ENCODE measurements around the gene OLFM1. TPM values are rescaled to one million over a fixed set of nuclear protein-coding genes. Genes with fewer than 3 reads are reported as not detected.

The OLFM1 gene
- total and polyA plus RNA-seq, 4 donors, result 2.0 to 5.9 (median 4.4) TPM

GRCh38 chr9:135049460-135049859 is 38.0 kb upstream of the OLFM1 start:
- no peak overlapping the region for H3K27ac ChIP-seq (ENCODE audit: low read depth in 1 of 2, low read length in 2 of 2)
- DNase-seq (ENCODE audit: low spot score), result no peak
- no peak overlapping the region for H3K9ac ChIP-seq (ENCODE audit: low read depth in 1 of 2, low read length in 2 of 2)
- no peak overlapping the region for H3K4me3 ChIP-seq (ENCODE audit: low read depth in 1 of 3, low read length in 3 of 3)
- 60% methylated on average over 7 of the region's 7 CpGs for WGBS
- H3K9me3 ChIP-seq (ENCODE audit: control insufficient read depth in 4 of 4, low read length in 3 of 4), result peaks cover 0 to 4% (median 1%) of the 10 kb centered on the region in 4 donors
- H3K36me3 ChIP-seq (ENCODE audit: control insufficient read depth in 4 of 4, insufficient read depth in 3 of 4, low read depth in 1 of 4, low read length in 3 of 4), result no peaks in the 10 kb centered on the region
- no peaks in the 10 kb centered on the region for H3K27me3 ChIP-seq (ENCODE audit: control insufficient read depth in 4 of 4, insufficient read depth in 4 of 4, low read length in 3 of 4)
- no peaks in the 10 kb centered on the region for H3K4me1 ChIP-seq (ENCODE audit: control insufficient read depth in 4 of 4, insufficient read depth in 4 of 4, low read length in 3 of 4)
- TF ChIP-seq, protein P1, sequence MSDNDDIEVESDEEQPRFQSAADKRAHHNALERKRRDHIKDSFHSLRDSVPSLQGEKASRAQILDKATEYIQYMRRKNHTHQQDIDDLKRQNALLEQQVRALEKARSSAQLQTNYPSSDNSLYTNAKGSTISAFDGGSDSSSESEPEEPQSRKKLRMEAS (IDR thresholded peaks at IDR 0.05), result no peak
- TF ChIP-seq RXRA (IDR thresholded peaks at IDR 0.05) (no peak), GABPA (IDR thresholded peaks at IDR 0.05 in 1 of 2, conservative IDR thresholded peaks at IDR 0.05 in 1 of 2) (no peak), TAF1 (conservative IDR thresholded peaks at IDR 0.05) (no peak), NR2F2 (IDR thresholded peaks at IDR 0.05) (no peak), RAD21 (IDR thresholded peaks at IDR 0.05) (no peak), EGR1 (IDR thresholded peaks at IDR 0.05; ENCODE audit: low read depth in 2 of 2) (no peak), HNF4G (IDR thresholded peaks at IDR 0.05) (no peak), YY1 (IDR thresholded peaks at IDR 0.05) (no peak), SP1 (IDR thresholded peaks at IDR 0.05) (no peak), ATF3 (IDR thresholded peaks at IDR 0.05) (no peak), FOXA1 (IDR thresholded peaks at IDR 0.05) (no peak), FOXA2 (IDR thresholded peaks at IDR 0.05) (no peak), JUND (IDR thresholded peaks at IDR 0.05) (no peak), REST (IDR thresholded peaks at IDR 0.05) (no peak), HNF4A (conservative IDR thresholded peaks at IDR 0.05) (no peak), ZBTB33 (IDR thresholded peaks at IDR 0.05) (no peak)
- TF ChIP-seq, protein P2, sequence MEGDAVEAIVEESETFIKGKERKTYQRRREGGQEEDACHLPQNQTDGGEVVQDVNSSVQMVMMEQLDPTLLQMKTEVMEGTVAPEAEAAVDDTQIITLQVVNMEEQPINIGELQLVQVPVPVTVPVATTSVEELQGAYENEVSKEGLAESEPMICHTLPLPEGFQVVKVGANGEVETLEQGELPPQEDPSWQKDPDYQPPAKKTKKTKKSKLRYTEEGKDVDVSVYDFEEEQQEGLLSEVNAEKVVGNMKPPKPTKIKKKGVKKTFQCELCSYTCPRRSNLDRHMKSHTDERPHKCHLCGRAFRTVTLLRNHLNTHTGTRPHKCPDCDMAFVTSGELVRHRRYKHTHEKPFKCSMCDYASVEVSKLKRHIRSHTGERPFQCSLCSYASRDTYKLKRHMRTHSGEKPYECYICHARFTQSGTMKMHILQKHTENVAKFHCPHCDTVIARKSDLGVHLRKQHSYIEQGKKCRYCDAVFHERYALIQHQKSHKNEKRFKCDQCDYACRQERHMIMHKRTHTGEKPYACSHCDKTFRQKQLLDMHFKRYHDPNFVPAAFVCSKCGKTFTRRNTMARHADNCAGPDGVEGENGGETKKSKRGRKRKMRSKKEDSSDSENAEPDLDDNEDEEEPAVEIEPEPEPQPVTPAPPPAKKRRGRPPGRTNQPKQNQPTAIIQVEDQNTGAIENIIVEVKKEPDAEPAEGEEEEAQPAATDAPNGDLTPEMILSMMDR (IDR thresholded peaks at IDR 0.05; ENCODE audit: low read depth, low read length, missing input control), result no peak

Measured in liver (tissue), 9 donors.